Measurements from ENCODE around the gene POF1B. TPM values are rescaled to one million over a fixed set of nuclear protein-coding genes. Genes with fewer than 3 reads are reported as not detected.
"Not testable (repeated sequence)": the region's sequence is repeated elsewhere in the genome, so short reads cannot be mapped to it uniquely, and the experiment has no call there.

The POF1B gene
- total RNA-seq, 8 experiments from 2014 or later, result 0.11 to 0.18 (median 0.14) TPM; not detected in 1

DNA sequence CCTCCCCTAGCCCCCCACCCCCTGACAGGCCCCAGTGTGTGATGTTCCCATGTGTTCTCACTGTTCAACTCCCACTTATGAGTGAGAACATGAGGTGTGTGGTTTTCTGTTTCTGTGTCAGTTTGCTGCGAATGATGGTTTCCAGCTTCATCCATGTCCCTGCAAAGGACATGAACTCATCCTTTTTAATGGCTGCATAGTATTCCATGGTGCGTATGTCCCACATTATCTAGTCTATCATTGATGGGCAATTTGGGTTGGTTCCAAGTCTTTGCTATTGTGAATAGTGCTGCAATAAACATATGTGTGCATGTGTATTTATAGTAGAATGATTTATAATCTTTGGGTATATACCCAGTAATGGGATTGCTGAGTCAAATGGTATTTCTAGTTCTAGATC, 68.1 kb downstream of the POF1B start:
- H3K4me3 ChIP-seq; in situ Hi-C loops (cut with MboI; ENCODE audit: low pct_unique_long_range_greater_than_20kb in 2 of 9, low sequenced_read_pairs in 9 of 9, unreplicated experiment in 9 of 9); H3K4me1 ChIP-seq (replicated peaks in 1 of 2); H3K27ac ChIP-seq; ATAC-seq (replicated peaks in 6 of 8): not testable (repeated sequence)
- 63% methylated on average over 1 of the region's 2 CpGs; no CpG with 5 or more reads in 9 of the 10 experiments for WGBS, 10 experiments

DNA sequence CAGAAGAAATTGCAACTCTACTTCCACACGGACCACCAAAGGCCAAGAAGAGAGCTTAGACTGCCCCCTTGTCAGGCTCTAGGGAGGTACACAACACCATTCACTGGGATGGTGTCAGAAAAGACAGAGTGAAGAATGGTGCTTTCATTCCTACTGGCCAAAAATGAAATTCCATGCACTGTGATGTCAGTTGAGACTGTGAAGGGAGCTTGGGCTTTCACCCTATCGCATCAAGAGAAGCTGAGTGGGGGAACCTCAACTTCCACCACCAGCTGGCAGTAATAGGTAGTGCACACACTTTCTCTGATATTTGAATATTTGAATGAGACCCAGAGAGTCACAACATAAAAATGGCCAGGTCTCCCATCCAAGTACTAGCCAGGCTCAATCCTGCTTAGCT, 69.7 kb downstream of the POF1B start:
- in situ Hi-C loops (cut with MboI; ENCODE audit: low pct_unique_long_range_greater_than_20kb in 2 of 9, low sequenced_read_pairs in 9 of 9, unreplicated experiment in 9 of 9), result no loop called here
- no peak for ATAC-seq (replicated peaks in 6 of 8)
- Histone ChIP-seq H3K4me1 (replicated peaks in 1 of 2) (no peaks in the 10 kb centered on the region), H3K4me3 (no peak overlapping the region), H3K27ac (no peak overlapping the region)
- 55% methylated on average over 2 of the region's 2 CpGs; no CpG with 5 or more reads in 9 of the 10 experiments for WGBS, 10 experiments

DNA sequence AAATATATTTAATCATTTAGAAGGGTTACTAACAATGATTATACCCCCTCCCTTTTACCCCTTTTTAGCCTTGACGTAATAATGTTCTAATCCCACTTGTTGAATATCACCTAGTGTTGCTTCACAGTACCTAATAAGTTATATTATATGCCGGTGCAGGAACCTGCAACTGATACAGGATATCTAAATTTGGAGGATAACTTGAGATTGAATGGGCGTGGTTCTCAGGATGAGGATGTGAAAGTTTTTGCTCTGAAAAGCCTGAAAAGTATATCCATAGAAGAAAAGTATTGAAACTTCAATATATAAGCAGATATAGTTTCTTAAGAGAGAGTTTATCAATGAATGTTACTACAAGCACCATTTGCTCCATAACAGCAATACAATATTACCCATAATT, 75.9 kb downstream of the POF1B start:
- Histone ChIP-seq H3K4me3 (no peak overlapping the region), H3K4me1 (replicated peaks in 1 of 2) (no peaks in the 10 kb centered on the region), H3K27ac (no peak overlapping the region)
- 0 to 100% (median 16%) methylated on average over 1 to 3 of the region's 3 CpGs; no CpG with 5 or more reads in 4 of the 10 experiments for WGBS, 10 experiments
- in situ Hi-C loops (cut with MboI; ENCODE audit: low pct_unique_long_range_greater_than_20kb in 2 of 9, low sequenced_read_pairs in 9 of 9, unreplicated experiment in 9 of 9), result no loop called here
- ATAC-seq (replicated peaks in 6 of 8), result no peak

DNA sequence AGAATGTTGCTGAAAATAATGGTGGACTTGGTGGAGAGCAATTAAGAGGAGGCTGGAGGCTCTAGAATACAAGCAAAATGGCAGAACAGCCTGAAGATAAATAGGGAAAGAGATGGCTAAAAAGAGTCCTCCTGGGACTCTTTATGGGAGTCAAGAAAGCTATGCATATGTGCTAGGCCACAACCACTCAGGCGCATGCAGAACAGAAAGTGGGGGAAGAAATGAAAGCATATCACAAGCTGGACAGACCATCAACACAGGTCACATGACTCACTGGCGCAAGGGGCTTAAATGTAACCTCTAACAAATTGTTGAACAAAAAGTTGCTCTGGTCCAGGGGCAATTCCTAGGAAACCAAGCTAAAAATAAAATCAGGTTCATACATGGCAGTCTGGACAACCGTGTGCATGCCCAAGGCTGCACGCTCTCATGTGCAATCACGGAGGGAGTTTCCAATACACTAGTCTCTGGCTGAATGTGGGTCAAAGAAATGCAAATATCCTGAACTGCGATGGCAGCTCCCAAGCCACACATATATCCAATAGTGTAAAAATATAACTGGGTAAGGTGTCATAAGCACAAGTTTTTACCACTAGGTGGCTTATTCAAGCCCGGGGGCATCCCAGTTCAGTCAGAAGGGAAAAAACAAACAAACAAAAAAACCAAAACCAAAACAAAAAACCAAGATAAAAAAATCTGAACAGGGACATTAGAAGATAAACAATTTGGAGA, 90.3 kb downstream of the POF1B start:
- Histone ChIP-seq H3K27ac (no peak overlapping the region), H3K4me3 (no peak overlapping the region), H3K4me1 (replicated peaks in 1 of 2) (no peaks in the 10 kb centered on the region)
- 4 to 100% (median 70%) methylated on average over 1 to 7 of the region's 7 CpGs; no CpG with 5 or more reads in 1 of the 10 experiments for WGBS, 10 experiments
- ATAC-seq (replicated peaks in 6 of 8), result no peak
- in situ Hi-C loops (cut with MboI; ENCODE audit: low pct_unique_long_range_greater_than_20kb in 2 of 9, low sequenced_read_pairs in 9 of 9, unreplicated experiment in 9 of 9), result no loop called here

DNA sequence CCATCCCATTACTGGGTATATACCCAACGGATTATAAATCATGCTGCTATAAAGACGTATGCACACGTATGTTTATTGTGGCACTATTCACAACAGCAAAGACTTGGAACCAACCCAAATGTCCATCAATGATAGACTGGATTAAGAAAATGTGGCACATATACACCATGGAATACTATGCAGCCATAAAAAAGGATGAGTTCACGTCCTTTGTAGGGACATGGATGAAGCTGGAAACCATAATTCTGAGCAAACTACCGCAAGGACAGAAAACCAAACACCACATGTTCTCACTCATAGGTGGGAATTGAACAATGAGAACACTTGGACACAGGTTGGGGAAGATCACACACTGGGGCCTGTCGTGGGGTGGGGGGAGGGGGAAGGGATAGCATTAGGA, 94.2 kb downstream of the POF1B start:
- in situ Hi-C loops (cut with MboI; ENCODE audit: low pct_unique_long_range_greater_than_20kb in 2 of 9, low sequenced_read_pairs in 9 of 9, unreplicated experiment in 9 of 9); H3K4me1 ChIP-seq (replicated peaks in 1 of 2); ATAC-seq (replicated peaks in 6 of 8); H3K27ac ChIP-seq; H3K4me3 ChIP-seq: not testable (repeated sequence)
- 75 to 80% methylated on average over 1 to 2 of the region's 6 CpGs; no CpG with 5 or more reads in 8 of the 10 experiments for WGBS, 10 experiments

GRCh38 chrX:85244450-85245211, 134.8 kb downstream of the POF1B start:
- in situ Hi-C loops (cut with MboI; ENCODE audit: low pct_unique_long_range_greater_than_20kb in 2 of 9, low sequenced_read_pairs in 9 of 9, unreplicated experiment in 9 of 9), result no loop called here
- ATAC-seq (replicated peaks in 6 of 8), result peak in 6 of 8 experiments; percentile 30 to 47 (median 36)
- WGBS, 10 experiments, result 0 to 58% methylated on average over 3 to 5 of the region's 42 CpGs; no CpG with 5 or more reads in 8 of the 10 experiments
- Histone ChIP-seq H3K27ac (peak overlapping the region; percentile 94 to 95), H3K4me1 (replicated peaks in 1 of 2) (peaks cover 0 to 9% of the 10 kb centered on the region in 2 donors), H3K4me3 (peak overlapping the region; percentile 61 to 96 (median 79))

DNA sequence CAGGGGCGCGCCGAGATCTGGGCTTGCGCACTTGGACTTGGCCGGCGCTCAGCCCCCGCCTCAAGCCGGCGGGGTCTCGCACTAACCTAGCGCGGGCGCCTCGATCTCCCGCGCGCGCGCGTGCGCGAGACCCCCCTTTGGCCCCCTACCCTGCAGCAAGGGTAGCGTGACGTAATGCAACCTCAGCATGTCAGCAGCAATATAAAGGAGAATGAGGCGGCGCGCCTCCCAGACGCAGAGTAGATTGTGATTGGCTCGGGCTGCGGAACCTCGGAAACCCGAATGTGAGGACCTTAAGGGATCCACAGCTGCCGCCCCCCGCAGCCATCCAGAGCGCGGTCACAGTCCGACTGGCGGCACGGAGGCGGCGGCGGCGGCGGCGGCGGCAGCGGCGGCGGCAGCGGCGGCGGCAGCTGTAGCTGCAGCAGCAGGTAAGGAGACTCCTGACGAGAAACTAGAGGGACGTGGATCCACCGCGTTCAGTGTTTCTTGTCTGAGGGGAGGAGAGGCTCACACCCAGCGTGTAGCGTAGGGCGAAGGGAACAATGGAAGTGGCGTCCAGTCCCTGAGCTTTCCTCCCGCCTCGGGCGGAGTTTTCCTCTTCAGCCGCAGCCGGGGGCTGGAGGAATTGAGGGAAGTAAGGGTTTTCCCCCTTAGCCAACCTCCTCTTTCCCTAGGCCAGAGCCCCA, 135.6 kb downstream of the POF1B start, which contains the start of the genes SATL1 and ZNF711:
SATL1 (minus strand) TSS at position 19 of the 689 bp plus-strand sequence. CDS start 134,811 bp downstream, outside the sequence.
ZNF711 (plus strand) TSS at position 231 of the 689 bp plus-strand sequence. CDS start 3,582 bp downstream, outside the sequence.
- in situ Hi-C loops (cut with MboI; ENCODE audit: low pct_unique_long_range_greater_than_20kb in 2 of 9, low sequenced_read_pairs in 9 of 9, unreplicated experiment in 9 of 9), result no loop called here
- 49% methylated on average over 34 of the region's 65 CpGs; no CpG with 5 or more reads in 9 of the 10 experiments for WGBS, 10 experiments
- peaks cover 0 to 9% of the 10 kb centered on the region in 2 donors for H3K4me1 ChIP-seq (replicated peaks in 1 of 2)
- peak within 1 kb of the TSS; percentile 94 to 95 for H3K27ac ChIP-seq
- peak in 6 of 8 experiments; percentile 88 to 93 (median 92) for ATAC-seq (replicated peaks in 6 of 8)
- peak within 1 kb of the TSS; percentile 61 to 96 (median 79) for H3K4me3 ChIP-seq

DNA sequence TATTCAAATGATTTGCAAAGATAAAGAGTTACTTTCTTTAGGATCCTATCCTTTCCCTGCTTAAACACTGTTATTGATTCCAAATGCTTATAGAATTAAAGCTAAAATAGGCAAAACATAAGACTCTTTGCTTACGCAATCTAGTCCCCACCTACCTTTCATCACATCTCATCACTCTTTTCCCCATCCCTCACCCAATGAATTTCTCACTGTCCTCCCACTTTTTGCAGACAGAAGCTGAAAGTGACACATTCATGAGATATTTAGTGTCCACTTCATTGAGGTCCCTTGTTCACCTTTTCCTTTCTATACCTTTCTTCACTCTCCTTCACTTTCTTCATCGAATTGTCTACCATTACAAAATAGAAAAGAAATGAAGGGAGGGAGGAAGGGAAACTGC, 136.3 kb downstream of the POF1B start:
- in situ Hi-C loops (cut with MboI; ENCODE audit: low pct_unique_long_range_greater_than_20kb in 2 of 9, low sequenced_read_pairs in 9 of 9, unreplicated experiment in 9 of 9), result no loop called here
- peak in 1 of 8 experiments; percentile 5 for ATAC-seq (replicated peaks in 6 of 8)
- WGBS, 10 experiments, result 0 to 56% (median 15%) methylated on average over 1 to 2 of the region's 2 CpGs; no CpG with 5 or more reads in 6 of the 10 experiments
- Histone ChIP-seq H3K4me3 (peak overlapping the region; percentile 61 to 96 (median 79)), H3K27ac (no peak overlapping the region), H3K4me1 (replicated peaks in 1 of 2) (peaks cover 0 to 9% of the 10 kb centered on the region in 2 donors)

Other genes starting within 250 kb of the POF1B start
- gene SATL1, start 135.9 kb downstream of the POF1B start, total RNA-seq, result 1 to 10 TPM in 3 of 8 experiments, under 1 TPM in 4, not detected in 1; 0.13 to 1.6 (median 0.76) TPM
- 10 to 100 TPM in 5 of 8 experiments, 1 to 10 TPM in 2, not detected in 1; 1.2 to 45.2 (median 40.6) TPM for gene ZNF711, start 135.7 kb downstream of the POF1B start, total RNA-seq